Activated T-helper 17 cell treated with anti-CD3 and anti-CD28 coated beads, Interleukin-2, amount 50 U/mL, for 72 hours (primary cell): ENCODE data around the gene ABCA2. TPM values are rescaled to one million over a fixed set of nuclear protein-coding genes. Genes with fewer than 3 reads are reported as not detected.

ENCODE experiments used
- ATAC-seq: fragments of 150-1000 bp; cut with Tn5 transposase; replicated peaks from 2 replicates; pipeline ENCODE4 v1.10.0; 2021; ENCODE audit warnings: mild to moderate bottlenecking, moderate library complexity
- H3K27ac Mint-ChIP-seq: one replicate; pipeline ENCODE4 v1.8.0; 2022; ENCODE audit warnings: mixed read lengths
- H3K27me3 Mint-ChIP-seq: one replicate; pipeline ENCODE4 v1.8.0; 2022; ENCODE audit warnings: mixed read lengths
- H3K36me3 Mint-ChIP-seq: one replicate; pipeline ENCODE4 v1.8.0; 2022; ENCODE audit warnings: low read depth, mild to moderate bottlenecking, mixed read lengths
- H3K4me1 Mint-ChIP-seq: one replicate; pipeline ENCODE4 v1.8.0; 2022; ENCODE audit warnings: mixed read lengths
- H3K4me3 Mint-ChIP-seq: one replicate; pipeline ENCODE4 v1.8.0; 2022; ENCODE audit warnings: mild to moderate bottlenecking, mixed read lengths
- H3K9me3 Mint-ChIP-seq: one replicate; pipeline ENCODE4 v1.8.0; 2022; ENCODE audit warnings: mixed read lengths
- total RNA-seq, 2 donors: library from RNA; stranded (reverse); gene quantifications; one replicate each; pipeline ENCODE4 v1.2.3, GENCODE V29; 2022

The ABCA2 gene
- total RNA-seq, 2 donors from 2014 or later: 43.0 to 63.9 TPM

DNA sequence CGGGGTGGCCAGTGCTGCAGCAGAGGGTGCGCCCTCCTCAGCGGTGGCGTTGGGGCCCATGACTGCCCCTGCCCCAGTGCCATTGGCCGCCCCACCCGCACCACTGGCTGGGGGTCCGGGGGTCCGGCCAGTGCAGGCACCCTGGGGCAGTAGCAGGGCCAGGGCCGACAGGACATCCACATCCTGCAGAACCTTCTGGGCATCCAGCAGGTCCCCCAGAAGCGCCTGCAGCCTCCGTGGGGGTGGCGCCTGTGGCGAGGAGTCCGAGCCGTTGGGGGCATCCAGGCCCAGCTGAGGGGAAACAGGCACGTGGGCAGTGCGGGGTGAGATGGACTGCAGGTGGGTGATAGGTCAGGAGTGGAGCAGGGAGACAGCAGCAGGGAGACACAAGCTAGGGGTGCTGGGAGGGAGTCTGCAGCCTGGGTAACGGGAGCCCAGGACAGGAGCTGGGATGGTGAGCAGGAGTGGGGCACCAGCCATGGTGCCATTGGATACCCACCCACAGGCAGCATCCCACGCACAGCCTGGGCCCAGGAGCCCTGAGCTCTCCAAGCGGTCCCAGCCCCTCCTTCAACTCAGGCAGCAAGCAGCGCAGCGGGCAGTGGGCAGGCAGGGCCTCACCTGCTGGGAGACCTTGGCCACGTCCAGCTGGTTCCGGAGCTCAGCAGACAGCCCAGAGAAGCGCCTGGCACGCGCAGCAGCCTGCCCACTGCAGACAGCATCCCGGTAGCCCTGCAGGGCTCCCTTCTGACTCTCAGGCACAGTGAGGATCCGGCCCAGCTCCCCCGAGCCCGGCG is 7.1 kb downstream of the ABCA2 start:
- no peak overlapping the region for H3K27ac Mint-ChIP-seq
- no peaks in the 10 kb centered on the region for H3K27me3 Mint-ChIP-seq
- ATAC-seq: no peak
- H3K9me3 Mint-ChIP-seq: no peaks in the 10 kb centered on the region
- H3K4me3 Mint-ChIP-seq: no peak overlapping the region
- H3K36me3 Mint-ChIP-seq: peaks cover 6% of the 10 kb centered on the region
- no peaks in the 10 kb centered on the region for H3K4me1 Mint-ChIP-seq

DNA sequence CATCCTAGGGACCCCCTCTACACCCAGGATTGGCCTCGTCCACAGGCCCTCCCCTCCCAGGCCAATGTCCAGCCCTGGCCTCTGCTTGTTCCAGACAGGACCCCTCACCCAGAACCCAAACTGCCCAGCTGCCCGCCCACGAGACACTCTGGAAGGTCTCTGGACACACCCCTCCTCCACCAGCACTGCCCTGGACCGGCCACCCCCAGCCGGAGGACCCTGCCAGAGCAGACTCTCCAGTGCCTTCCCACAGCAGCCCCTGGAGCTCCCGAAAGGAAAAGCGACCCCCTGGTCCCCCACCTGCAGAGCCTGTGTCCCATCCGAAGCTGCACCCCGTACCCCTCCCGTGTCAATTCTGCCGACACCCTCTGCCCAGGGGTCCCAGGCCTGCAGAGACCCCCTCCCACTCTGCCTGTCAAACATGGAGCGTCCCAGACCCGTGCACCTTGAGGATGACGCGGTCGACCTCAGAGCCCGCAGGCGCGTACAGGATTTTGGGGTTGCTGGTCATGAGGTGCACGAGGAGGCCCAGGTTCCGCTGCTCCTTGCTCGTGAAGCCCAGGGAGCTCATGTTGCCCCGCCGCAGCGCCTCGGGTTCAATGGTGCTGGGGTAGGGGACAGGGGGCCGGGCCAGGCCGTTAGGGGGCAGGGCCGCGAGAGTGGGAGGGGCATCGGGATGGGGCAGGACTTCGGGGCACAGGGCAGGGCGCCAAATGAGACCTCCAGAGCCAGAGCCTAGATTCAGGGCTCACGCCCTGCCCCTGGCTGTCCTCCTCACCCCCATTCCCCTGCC is 8.0 kb downstream of the ABCA2 start:
- H3K4me3 Mint-ChIP-seq: no peak overlapping the region
- no peaks in the 10 kb centered on the region for H3K9me3 Mint-ChIP-seq
- ATAC-seq: no peak
- H3K27me3 Mint-ChIP-seq: no peaks in the 10 kb centered on the region
- peaks cover 6% of the 10 kb centered on the region for H3K36me3 Mint-ChIP-seq
- H3K4me1 Mint-ChIP-seq: no peaks in the 10 kb centered on the region
- H3K27ac Mint-ChIP-seq: no peak overlapping the region

- Mint-ChIP-seq H3K27me3 (no peaks in the 10 kb centered on the region), H3K9me3 (no peaks in the 10 kb centered on the region), H3K4me1 (no peaks in the 10 kb centered on the region), H3K4me3 (no peak overlapping the region), H3K36me3 (peaks cover 6% of the 10 kb centered on the region), H3K27ac (no peak overlapping the region)
- ATAC-seq: no peak
These were observed 9.1 kb downstream of the ABCA2 start for GRCh38 chr9:137018761-137019559.

- no peak for ATAC-seq
- no peak overlapping the region for H3K27ac Mint-ChIP-seq
- no peaks in the 10 kb centered on the region for H3K9me3 Mint-ChIP-seq
- no peaks in the 10 kb centered on the region for H3K27me3 Mint-ChIP-seq
- H3K4me1 Mint-ChIP-seq: no peaks in the 10 kb centered on the region
- no peak overlapping the region for H3K4me3 Mint-ChIP-seq
- peaks cover 6% of the 10 kb centered on the region for H3K36me3 Mint-ChIP-seq
These were observed 10.1 kb downstream of the ABCA2 start for GRCh38 chr9:137017791-137018497.

- no peak for ATAC-seq
- Mint-ChIP-seq H3K36me3 (peaks cover 6% of the 10 kb centered on the region), H3K27ac (no peak overlapping the region), H3K4me3 (no peak overlapping the region), H3K4me1 (no peaks in the 10 kb centered on the region), H3K9me3 (no peaks in the 10 kb centered on the region), H3K27me3 (no peaks in the 10 kb centered on the region)
These were observed 11.0 kb downstream of the ABCA2 start for GRCh38 chr9:137017071-137017470.

DNA sequence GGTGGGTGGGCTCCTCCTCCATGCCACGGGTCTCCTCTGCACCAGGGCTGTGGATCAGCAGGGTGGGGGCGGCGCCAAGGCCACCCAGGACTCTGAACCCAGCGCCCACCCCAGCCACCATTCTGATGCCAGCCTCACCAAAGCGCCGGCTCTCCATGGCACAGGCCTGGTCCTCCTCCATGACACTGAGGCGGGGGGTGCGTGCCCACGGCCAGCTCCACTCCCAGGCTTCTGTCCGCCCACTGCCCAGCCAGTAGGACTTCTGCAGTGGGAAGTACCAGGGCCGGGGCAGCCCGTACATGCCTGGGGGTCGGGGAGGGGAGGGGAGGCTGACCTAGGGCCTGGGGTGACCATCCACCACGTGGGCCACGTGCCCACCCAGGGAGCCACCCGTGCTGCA is 11.6 kb downstream of the ABCA2 start:
- H3K9me3 Mint-ChIP-seq: no peaks in the 10 kb centered on the region
- H3K4me1 Mint-ChIP-seq: no peaks in the 10 kb centered on the region
- no peak overlapping the region for H3K27ac Mint-ChIP-seq
- no peak overlapping the region for H3K4me3 Mint-ChIP-seq
- ATAC-seq: no peak
- H3K36me3 Mint-ChIP-seq: peaks cover 9% of the 10 kb centered on the region
- H3K27me3 Mint-ChIP-seq: no peaks in the 10 kb centered on the region

DNA sequence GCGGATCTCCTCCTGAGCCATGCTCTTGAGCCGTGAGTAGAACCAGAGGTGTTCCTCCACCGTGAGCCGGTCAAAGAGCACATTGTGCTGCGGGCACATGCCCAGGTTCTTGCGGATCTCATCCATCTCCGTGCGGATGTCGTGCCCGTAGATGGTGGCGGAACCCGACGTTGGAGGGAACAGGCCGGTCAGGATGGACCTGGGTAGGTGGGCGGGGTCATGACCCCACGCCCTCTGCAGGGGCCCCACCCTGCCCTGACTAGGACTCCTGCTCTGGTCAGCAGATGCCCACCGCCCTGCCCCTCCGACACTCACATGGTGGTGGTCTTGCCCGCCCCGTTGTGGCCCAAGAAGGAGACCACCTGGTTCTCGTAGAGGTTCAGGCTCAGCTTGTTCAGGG is 12.1 kb downstream of the ABCA2 start:
- H3K4me3 Mint-ChIP-seq: no peak overlapping the region
- H3K27me3 Mint-ChIP-seq: no peaks in the 10 kb centered on the region
- H3K27ac Mint-ChIP-seq: no peak overlapping the region
- H3K4me1 Mint-ChIP-seq: no peaks in the 10 kb centered on the region
- ATAC-seq: no peak
- H3K9me3 Mint-ChIP-seq: no peaks in the 10 kb centered on the region
- peaks cover 13% of the 10 kb centered on the region for H3K36me3 Mint-ChIP-seq

DNA sequence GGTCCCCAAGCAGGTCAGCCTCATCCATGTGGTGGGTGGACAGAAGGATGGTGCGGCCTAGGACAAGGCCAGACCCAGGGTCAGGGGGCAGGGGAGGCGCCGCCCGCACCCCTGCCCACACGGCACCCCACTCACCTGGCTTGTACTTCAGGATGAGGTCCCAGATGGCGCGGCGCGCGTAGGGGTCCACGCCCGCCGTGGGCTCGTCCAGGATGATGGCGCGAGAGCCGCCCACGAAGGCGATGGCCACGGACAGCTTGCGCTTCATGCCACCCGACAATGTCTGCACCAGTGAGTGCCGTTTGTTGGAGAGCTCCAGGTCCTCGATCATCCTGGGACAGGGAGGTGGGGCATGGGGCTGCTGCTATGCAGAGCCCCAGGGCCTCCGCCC is 12.5 kb downstream of the ABCA2 start:
- Mint-ChIP-seq H3K4me3 (no peak overlapping the region), H3K27me3 (no peaks in the 10 kb centered on the region), H3K27ac (no peak overlapping the region), H3K9me3 (no peaks in the 10 kb centered on the region), H3K36me3 (peaks cover 13% of the 10 kb centered on the region), H3K4me1 (no peaks in the 10 kb centered on the region)
- ATAC-seq: no peak

- Mint-ChIP-seq H3K4me1 (no peaks in the 10 kb centered on the region), H3K36me3 (peaks cover 13% of the 10 kb centered on the region)
- ATAC-seq: no peak
These were observed 13.1 kb downstream of the ABCA2 start for GRCh38 chr9:137014776-137015539.

GRCh38 chr9:137014166-137014565 is 13.9 kb downstream of the ABCA2 start:
- H3K9me3 Mint-ChIP-seq: no peaks in the 10 kb centered on the region
- H3K36me3 Mint-ChIP-seq: peaks cover 13% of the 10 kb centered on the region
- no peaks in the 10 kb centered on the region for H3K4me1 Mint-ChIP-seq
- no peak overlapping the region for H3K27ac Mint-ChIP-seq
- no peaks in the 10 kb centered on the region for H3K27me3 Mint-ChIP-seq
- H3K4me3 Mint-ChIP-seq: no peak overlapping the region
- no peak for ATAC-seq

More at GRCh38 chr9:137014776-137015539, 13.1 kb downstream of the ABCA2 start:
- no peaks in the 10 kb centered on the region for H3K27me3 Mint-ChIP-seq
- H3K4me3 Mint-ChIP-seq: no peak overlapping the region
- no peaks in the 10 kb centered on the region for H3K9me3 Mint-ChIP-seq
- H3K27ac Mint-ChIP-seq: no peak overlapping the region

- no peak for ATAC-seq
- Mint-ChIP-seq H3K27me3 (no peaks in the 10 kb centered on the region), H3K4me1 (no peaks in the 10 kb centered on the region), H3K36me3 (peaks cover 13% of the 10 kb centered on the region), H3K4me3 (no peak overlapping the region), H3K9me3 (no peaks in the 10 kb centered on the region), H3K27ac (no peak overlapping the region)
These were observed 14.5 kb downstream of the ABCA2 start for GRCh38 chr9:137013571-137013940.

GRCh38 chr9:137012694-137013570 is 15.1 kb downstream of the ABCA2 start:
- Mint-ChIP-seq H3K9me3 (no peaks in the 10 kb centered on the region), H3K27ac (no peak overlapping the region), H3K27me3 (no peaks in the 10 kb centered on the region), H3K36me3 (peaks cover 13% of the 10 kb centered on the region), H3K4me3 (no peak overlapping the region), H3K4me1 (no peaks in the 10 kb centered on the region)
- ATAC-seq: no peak
